ENCODE measurements around the gene HERPUD2. TPM values are rescaled to one million over a fixed set of nuclear protein-coding genes. Genes with fewer than 3 reads are reported as not detected.
"Not testable (repeated sequence)": the region's sequence is repeated elsewhere in the genome, so short reads cannot be mapped to it uniquely, and the experiment has no call there.

Gene HERPUD2
- total RNA-seq, 1 experiment from 2014 or later, result 11.7 TPM

DNA sequence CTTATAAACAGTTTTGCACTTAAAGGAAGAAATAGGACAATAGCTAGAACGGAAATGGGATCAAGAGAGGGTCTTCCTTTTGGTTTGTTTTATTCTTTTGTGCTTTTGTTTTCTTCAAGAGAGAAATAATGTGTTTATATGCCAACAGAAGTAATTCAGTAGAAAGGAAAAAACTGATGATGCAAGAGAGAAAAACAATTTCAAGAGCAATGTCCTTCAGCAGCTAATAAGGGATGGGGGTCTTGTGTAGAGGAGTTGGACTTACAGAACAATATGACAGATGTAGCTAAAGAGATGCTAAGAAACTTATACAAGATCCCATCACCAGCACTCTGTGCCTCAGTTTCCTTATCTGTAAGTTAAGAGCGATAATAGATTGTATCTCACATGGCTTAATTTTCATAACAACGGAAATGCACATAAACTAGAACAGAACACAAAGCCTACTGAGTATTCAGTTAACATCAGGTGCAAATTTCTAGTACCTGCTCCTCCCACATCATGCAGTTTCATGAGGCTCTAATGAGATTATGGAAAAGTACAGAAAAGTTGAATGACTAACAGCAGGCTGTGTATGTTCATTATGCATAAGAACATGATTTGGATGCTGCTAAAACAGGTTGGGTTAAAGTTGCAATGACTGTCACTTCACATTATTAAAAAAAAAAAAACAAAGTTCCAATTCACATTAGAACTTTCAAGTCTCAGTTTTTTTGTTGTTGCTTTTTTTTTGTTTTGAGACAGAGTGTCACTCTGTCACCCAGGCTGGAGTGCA is 17.2 kb downstream of the HERPUD2 start:
- Histone ChIP-seq H3K27ac (ENCODE audit: low read length) (no peak overlapping the region), H3K27me3 (ENCODE audit: low read length) (no peaks in the 10 kb centered on the region), H2AFZ (ENCODE audit: low read length) (no peak overlapping the region), H4K20me1 (ENCODE audit: low read length) (peaks cover 6% of the 10 kb centered on the region; the same call in 1 of the 2 replicates), H3K4me2 (ENCODE audit: low read length) (no peak overlapping the region), H3K9me3 (ENCODE audit: low read length) (no peaks in the 10 kb centered on the region), H3K4me3 (ENCODE audit: low read length) (no peak overlapping the region), H3F3A (ENCODE audit: low read length, unreplicated experiment) (no peaks in the 10 kb centered on the region), H3K9ac (ENCODE audit: low read length) (no peak overlapping the region), H3K4me1 (ENCODE audit: insufficient read depth, low read length) (no peaks in the 10 kb centered on the region), H3K36me3 (ENCODE audit: low read depth, low read length) (no peaks in the 10 kb centered on the region), H3K79me2 (ENCODE audit: low read length) (peaks cover 5% of the 10 kb centered on the region; the same call in 1 of the 2 replicates), H3K9me2 (replicated peaks; ENCODE audit: low read length) (no peaks in the 10 kb centered on the region)
- no peak for DNase-seq
- BruUV-seq (replicated peaks), result no TSS peak
- TF ChIP-seq EZH2 (IDR thresholded peaks at IDR 0.05; ENCODE audit: low read length, unreplicated experiment) (no peak), EZH2phosphoT487 (IDR thresholded peaks at IDR 0.05; ENCODE audit: borderline replicate concordance, low read length) (no peak)
- TF ChIP-seq, protein P1, sequence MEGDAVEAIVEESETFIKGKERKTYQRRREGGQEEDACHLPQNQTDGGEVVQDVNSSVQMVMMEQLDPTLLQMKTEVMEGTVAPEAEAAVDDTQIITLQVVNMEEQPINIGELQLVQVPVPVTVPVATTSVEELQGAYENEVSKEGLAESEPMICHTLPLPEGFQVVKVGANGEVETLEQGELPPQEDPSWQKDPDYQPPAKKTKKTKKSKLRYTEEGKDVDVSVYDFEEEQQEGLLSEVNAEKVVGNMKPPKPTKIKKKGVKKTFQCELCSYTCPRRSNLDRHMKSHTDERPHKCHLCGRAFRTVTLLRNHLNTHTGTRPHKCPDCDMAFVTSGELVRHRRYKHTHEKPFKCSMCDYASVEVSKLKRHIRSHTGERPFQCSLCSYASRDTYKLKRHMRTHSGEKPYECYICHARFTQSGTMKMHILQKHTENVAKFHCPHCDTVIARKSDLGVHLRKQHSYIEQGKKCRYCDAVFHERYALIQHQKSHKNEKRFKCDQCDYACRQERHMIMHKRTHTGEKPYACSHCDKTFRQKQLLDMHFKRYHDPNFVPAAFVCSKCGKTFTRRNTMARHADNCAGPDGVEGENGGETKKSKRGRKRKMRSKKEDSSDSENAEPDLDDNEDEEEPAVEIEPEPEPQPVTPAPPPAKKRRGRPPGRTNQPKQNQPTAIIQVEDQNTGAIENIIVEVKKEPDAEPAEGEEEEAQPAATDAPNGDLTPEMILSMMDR (conservative IDR thresholded peaks at IDR 0.05; ENCODE audit: low read depth, low read length), result no peak
- CTCF ChIA-PET, result no interaction called here
- POLR2A ChIA-PET (ENCODE audit: unreplicated experiment), result no interaction called here
- no peak for ATAC-seq
- intact Hi-C loops (cut with micrococcal nuclease), result no loop called here

DNA sequence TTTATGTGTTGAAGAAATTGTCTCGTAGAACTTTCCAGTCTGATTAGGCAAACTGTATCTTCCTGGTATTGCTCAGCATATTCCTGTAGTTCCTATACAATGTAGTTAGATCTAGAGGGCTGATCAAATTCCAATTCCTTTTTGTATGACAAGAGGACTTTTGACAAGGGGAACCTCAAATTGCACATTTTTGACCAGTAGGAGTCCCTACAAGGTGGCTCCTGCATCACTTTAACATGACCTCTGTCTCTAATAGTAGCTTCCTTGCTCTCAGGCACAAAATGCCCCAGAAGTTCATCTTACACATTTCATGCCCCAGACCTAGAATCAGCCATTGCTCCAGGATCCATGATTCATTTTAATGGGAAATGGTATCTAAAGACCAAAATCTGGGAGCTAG is 18.7 kb downstream of the HERPUD2 start:
- DNase-seq (no peak), ATAC-seq (no peak)
- peaks cover 6% of the 10 kb centered on the region; the same call in 1 of the 2 replicates for H4K20me1 ChIP-seq (ENCODE audit: low read length)
- no peak overlapping the region for H2AFZ ChIP-seq (ENCODE audit: low read length)
- ChIA-PET POLR2A (ENCODE audit: unreplicated experiment) (no interaction called here), CTCF (no interaction called here)
- H3F3A ChIP-seq (ENCODE audit: low read length, unreplicated experiment), result no peaks in the 10 kb centered on the region
- no peaks in the 10 kb centered on the region for H3K27me3 ChIP-seq (ENCODE audit: low read length)
- H3K4me2 ChIP-seq (ENCODE audit: low read length), result no peak overlapping the region
- H3K27ac ChIP-seq (ENCODE audit: low read length), result no peak overlapping the region
- H3K9me3 ChIP-seq (ENCODE audit: low read length), result no peaks in the 10 kb centered on the region
- H3K9me2 ChIP-seq (replicated peaks; ENCODE audit: low read length), result no peaks in the 10 kb centered on the region
- BruUV-seq (replicated peaks), result no TSS peak
- intact Hi-C loops (cut with micrococcal nuclease), result no loop called here
- no peaks in the 10 kb centered on the region for H3K4me1 ChIP-seq (ENCODE audit: insufficient read depth, low read length)
- TF ChIP-seq, protein P1 (conservative IDR thresholded peaks at IDR 0.05; ENCODE audit: low read depth, low read length), result peak; percentile 27; the same call in 1 of the 2 replicates
- TF ChIP-seq EZH2 (IDR thresholded peaks at IDR 0.05; ENCODE audit: low read length, unreplicated experiment), result no peak
- H3K4me3 ChIP-seq (ENCODE audit: low read length), result no peak overlapping the region
- no peak overlapping the region for H3K9ac ChIP-seq (ENCODE audit: low read length)
- H3K36me3 ChIP-seq (ENCODE audit: low read depth, low read length), result no peaks in the 10 kb centered on the region
- no peaks in the 10 kb centered on the region for H3K79me2 ChIP-seq (ENCODE audit: low read length)

DNA sequence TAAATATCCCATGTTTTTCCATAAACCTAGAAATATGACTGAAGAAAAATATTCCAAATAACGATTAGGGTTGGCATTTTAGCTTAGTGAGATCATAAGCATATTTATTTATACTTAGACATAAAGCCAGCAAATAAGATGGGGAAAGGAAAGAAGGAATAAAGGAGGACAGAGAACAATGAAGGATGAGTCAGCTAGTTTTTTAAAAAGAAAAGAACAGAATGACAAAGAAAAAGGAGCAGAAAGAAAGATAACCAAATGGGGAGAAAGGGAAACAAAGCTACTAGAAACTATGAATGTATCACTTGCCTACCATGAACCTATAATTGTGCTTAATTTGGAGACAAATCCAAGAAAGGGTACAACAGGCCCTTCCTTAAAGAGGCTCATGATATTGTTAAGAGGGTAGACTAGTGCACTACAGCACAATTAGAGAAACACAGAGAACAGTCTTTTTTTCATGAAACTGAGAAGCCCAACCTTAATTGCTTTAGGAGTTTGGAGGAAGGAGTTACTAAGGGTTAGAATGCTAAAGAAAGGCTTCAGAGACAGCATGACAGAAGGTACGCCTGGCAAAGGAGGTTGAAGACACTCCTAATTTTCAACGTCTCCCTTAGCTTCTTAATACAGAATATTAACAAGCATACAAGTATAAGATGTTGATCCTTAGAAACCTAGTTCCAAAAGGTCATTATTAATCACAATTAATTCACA is 23.9 kb downstream of the HERPUD2 start:
- Histone ChIP-seq H3F3A (ENCODE audit: low read length, unreplicated experiment) (no peaks in the 10 kb centered on the region), H3K4me2 (ENCODE audit: low read length) (no peak overlapping the region), H2AFZ (ENCODE audit: low read length) (no peak overlapping the region), H3K4me1 (ENCODE audit: insufficient read depth, low read length) (no peaks in the 10 kb centered on the region), H3K79me2 (ENCODE audit: low read length) (no peaks in the 10 kb centered on the region), H3K36me3 (ENCODE audit: low read depth, low read length) (peaks cover 12% of the 10 kb centered on the region), H3K27me3 (ENCODE audit: low read length) (no peaks in the 10 kb centered on the region), H3K4me3 (ENCODE audit: low read length) (no peak overlapping the region), H3K9me2 (replicated peaks; ENCODE audit: low read length) (no peaks in the 10 kb centered on the region), H3K9me3 (ENCODE audit: low read length) (no peaks in the 10 kb centered on the region), H4K20me1 (ENCODE audit: low read length) (no peaks in the 10 kb centered on the region), H3K27ac (ENCODE audit: low read length) (no peak overlapping the region), H3K9ac (ENCODE audit: low read length) (no peak overlapping the region)
- DNase-seq (no peak), ATAC-seq (no peak)
- ChIA-PET POLR2A (ENCODE audit: unreplicated experiment) (no interaction called here), CTCF (no interaction called here)
- intact Hi-C loops (cut with micrococcal nuclease), result no loop called here
- BruUV-seq (replicated peaks), result no TSS peak
- TF ChIP-seq, protein P1 (conservative IDR thresholded peaks at IDR 0.05; ENCODE audit: low read depth, low read length), result no peak
- TF ChIP-seq EZH2phosphoT487 (IDR thresholded peaks at IDR 0.05; ENCODE audit: borderline replicate concordance, low read length) (no peak), EZH2 (IDR thresholded peaks at IDR 0.05; ENCODE audit: low read length, unreplicated experiment) (no peak)

DNA sequence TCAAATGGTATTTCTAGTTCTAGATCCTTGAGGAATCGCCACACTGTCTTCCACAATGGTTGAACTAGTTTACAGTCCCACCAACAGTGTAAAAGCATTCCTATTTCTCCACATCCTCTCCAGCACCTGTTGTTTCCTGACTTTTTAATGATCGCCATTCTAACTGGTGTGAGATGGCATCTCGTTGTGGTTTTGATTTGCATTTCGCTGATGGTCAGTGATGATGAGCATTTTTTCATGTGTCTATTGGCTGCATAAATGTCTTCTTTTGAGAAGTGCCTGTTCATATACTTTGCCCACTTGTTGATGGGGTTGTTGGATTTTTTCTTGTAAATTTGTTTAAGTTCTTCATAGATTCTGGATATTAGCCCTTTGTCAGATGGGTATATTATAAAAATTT is 34.5 kb downstream of the HERPUD2 start:
- intact Hi-C loops (cut with micrococcal nuclease); H3K9me3 ChIP-seq (ENCODE audit: low read length); H3F3A ChIP-seq (ENCODE audit: low read length, unreplicated experiment); ATAC-seq; H4K20me1 ChIP-seq (ENCODE audit: low read length); H2AFZ ChIP-seq (ENCODE audit: low read length); H3K4me1 ChIP-seq (ENCODE audit: insufficient read depth, low read length); H3K9me2 ChIP-seq (replicated peaks; ENCODE audit: low read length); BruUV-seq (replicated peaks); H3K36me3 ChIP-seq (ENCODE audit: low read depth, low read length); H3K4me2 ChIP-seq (ENCODE audit: low read length); H3K27ac ChIP-seq (ENCODE audit: low read length); H3K79me2 ChIP-seq (ENCODE audit: low read length); DNase-seq; POLR2A ChIA-PET (ENCODE audit: unreplicated experiment); CTCF ChIA-PET; H3K9ac ChIP-seq (ENCODE audit: low read length); H3K4me3 ChIP-seq (ENCODE audit: low read length); H3K27me3 ChIP-seq (ENCODE audit: low read length): not testable (repeated sequence)

All from PC-3 (cell line).